K562 (cell line): ENCODE measurements around the gene ANO10. TPM values are rescaled to one million over a fixed set of nuclear protein-coding genes. Genes with fewer than 3 reads are reported as not detected.

Source experiments
- BHLHE40 ChIP-seq: IDR thresholded peaks from 2 replicates; pipeline ENCODE4 v1.6.1; 2011; ENCODE audit warnings: low read length, improper control_type of control experiment
- DIDO1 ChIP-seq: fragments of 450-650 bp; IDR thresholded peaks from 2 replicates; pipeline ENCODE4 v1.6.1; 2016; ENCODE audit warnings: low read depth, missing biosample characterization, missing genetic modification characterization
- ELF2 ChIP-seq: fragments of 250-450 bp; sonication (Bioruptor Pico); IDR thresholded peaks from 2 replicates; pipeline ENCODE4 v1.5.0; 2021; ENCODE audit warnings: mild to moderate bottlenecking
- EP300 ChIP-seq: IDR thresholded peaks from 2 replicates; pipeline ENCODE4 v1.6.1; 2012; ENCODE audit warnings: low read length, improper control_type of control experiment
- GTF2A2 ChIP-seq: IDR thresholded peaks from 2 replicates; pipeline ENCODE4 v1.6.1; 2016; ENCODE audit warnings: mild to moderate bottlenecking, missing genetic modification characterization, missing compliant biosample characterization
- KAT8 ChIP-seq: fragments of 450-650 bp; IDR thresholded peaks from 2 replicates; pipeline ENCODE4 v1.6.1; 2016; ENCODE audit warnings: low read depth, mild to moderate bottlenecking
- KLF10 ChIP-seq: fragments of 250-450 bp; sonication (Bioruptor Pico); IDR thresholded peaks from 2 replicates; pipeline ENCODE4 v1.6.1; 2021; ENCODE audit warnings: matching md5 sums
- NCOR1 ChIP-seq: fragments of 450-650 bp; IDR thresholded peaks from 2 replicates; pipeline ENCODE4 v1.6.1; 2016; ENCODE audit warnings: mild to moderate bottlenecking, moderate library complexity
- PHF21A ChIP-seq: fragments of 450-650 bp; IDR thresholded peaks from 2 replicates; pipeline ENCODE4 v1.6.1; 2017; ENCODE audit warnings: low read depth, borderline replicate concordance
- PHF8 ChIP-seq: fragments of 200-600 bp; sonication (generic); IDR thresholded peaks from 2 replicates; pipeline ENCODE4 v1.6.1; 2012; ENCODE audit warnings: mixed run types, mild to moderate bottlenecking, inconsistent platforms, low read length, moderate library complexity, borderline replicate concordance
- SMAD4 ChIP-seq: fragments of 250-450 bp; sonication (Bioruptor Pico); conservative IDR thresholded peaks from 2 replicates; pipeline ENCODE4 v1.8.0; 2021; ENCODE audit warnings: inconsistent platforms, mild to moderate bottlenecking, moderate library complexity
- SNIP1 ChIP-seq: fragments of 450-650 bp; IDR thresholded peaks from 2 replicates; pipeline ENCODE4 v1.7.1; 2017; ENCODE audit warnings: low read depth, mild to moderate bottlenecking
- TARDBP ChIP-seq: fragments of 450-650 bp; IDR thresholded peaks from 2 replicates; pipeline ENCODE4 v1.6.1; 2016
- TCF7 ChIP-seq: sonication (generic); IDR thresholded peaks from 2 replicates; pipeline ENCODE4 v1.6.1; 2016; ENCODE audit warnings: antibody characterized with exemption, borderline replicate concordance
- ZBED1 ChIP-seq: IDR thresholded peaks from 2 replicates; pipeline ENCODE4 v1.6.1; 2014
- ZNF140 ChIP-seq: fragments of 250-450 bp; sonication (Bioruptor Pico); IDR thresholded peaks from 2 replicates; pipeline ENCODE4 v1.8.0; 2021; ENCODE audit warnings: moderate library complexity, mild to moderate bottlenecking, inconsistent platforms
- ZNF175 ChIP-seq: fragments of 200-800 bp; sonication (Bioruptor generic); IDR thresholded peaks from 2 replicates; pipeline ENCODE4 v1.6.1; 2016; ENCODE audit warnings: low read depth, mild to moderate bottlenecking, missing genetic modification characterization, missing compliant biosample characterization
- ZNF316 ChIP-seq: fragments of 450-650 bp; IDR thresholded peaks from 2 replicates; pipeline ENCODE4 v1.6.1; 2016
- ZNF589 ChIP-seq: fragments of 200-800 bp; sonication (Bioruptor generic); IDR thresholded peaks from 2 replicates; pipeline ENCODE4 v1.6.1; 2016; ENCODE audit warnings: low read depth, missing genetic modification characterization, missing compliant biosample characterization
- ZNF764 ChIP-seq: fragments of 250-450 bp; sonication (Bioruptor Pico); IDR thresholded peaks from 2 replicates; pipeline ENCODE4 v1.4.0; 2020; ENCODE audit warnings: low read depth, mild to moderate bottlenecking, moderate library complexity
- polyA plus RNA-seq, 8 experiments: library from polyadenylated mRNA; depleted of rRNA in 4 of 8; stranded (reverse) in 5 of 8; unstranded in 3 of 8; fragments of >200 nt; fragmentation: Nextera tagmentation in 2 of 8; fragmentation: Illumina TruSeq in 1 of 8; extraction: Ambion mirVana in 2 of 8; extraction: Trizol in 1 of 8; gene quantifications; 2 replicates each; pipeline versions ENCODE4 v1.2.1 to v1.2.3, GENCODE V29; 2011 to 2014; ENCODE audit warnings: inconsistent platforms in 1 of 8, missing spikeins in 1 of 8
- total RNA-seq, 7 experiments: library from RNA; depleted of rRNA in 6 of 7; stranded (reverse); fragments of >200 nt in 6 of 7; fragmentation: Illumina TruSeq in 2 of 7; extraction: Trizol in 2 of 7; gene quantifications; 2 replicates each; pipeline versions ENCODE4 v1.2.1 to v1.2.3, GENCODE V29; 2011 to 2021; ENCODE audit warnings: low replicate concordance in 1 of 7
- TF ChIP-seq, protein P1 (sequence below): sonication (generic); formaldehyde crosslinking; IDR thresholded peaks from 2 replicates; pipeline ENCODE4 v1.8.1; 2023; ENCODE audit warnings: missing genetic modification reagents, mild to moderate bottlenecking, borderline replicate concordance
- TF ChIP-seq, protein P2 (sequence below): fragments of 450-650 bp; formaldehyde crosslinking; IDR thresholded peaks from 2 replicates; pipeline ENCODE4 v1.4.0; 2022; ENCODE audit warnings: mild to moderate bottlenecking, moderate library complexity

The ANO10 gene
- total and polyA plus RNA-seq, 9 of the 15 experiments (the other 6 are each of a cell fraction or from before 2014, with no cell fraction given): 6.4 to 46.0 (median 32.3) TPM

DNA sequence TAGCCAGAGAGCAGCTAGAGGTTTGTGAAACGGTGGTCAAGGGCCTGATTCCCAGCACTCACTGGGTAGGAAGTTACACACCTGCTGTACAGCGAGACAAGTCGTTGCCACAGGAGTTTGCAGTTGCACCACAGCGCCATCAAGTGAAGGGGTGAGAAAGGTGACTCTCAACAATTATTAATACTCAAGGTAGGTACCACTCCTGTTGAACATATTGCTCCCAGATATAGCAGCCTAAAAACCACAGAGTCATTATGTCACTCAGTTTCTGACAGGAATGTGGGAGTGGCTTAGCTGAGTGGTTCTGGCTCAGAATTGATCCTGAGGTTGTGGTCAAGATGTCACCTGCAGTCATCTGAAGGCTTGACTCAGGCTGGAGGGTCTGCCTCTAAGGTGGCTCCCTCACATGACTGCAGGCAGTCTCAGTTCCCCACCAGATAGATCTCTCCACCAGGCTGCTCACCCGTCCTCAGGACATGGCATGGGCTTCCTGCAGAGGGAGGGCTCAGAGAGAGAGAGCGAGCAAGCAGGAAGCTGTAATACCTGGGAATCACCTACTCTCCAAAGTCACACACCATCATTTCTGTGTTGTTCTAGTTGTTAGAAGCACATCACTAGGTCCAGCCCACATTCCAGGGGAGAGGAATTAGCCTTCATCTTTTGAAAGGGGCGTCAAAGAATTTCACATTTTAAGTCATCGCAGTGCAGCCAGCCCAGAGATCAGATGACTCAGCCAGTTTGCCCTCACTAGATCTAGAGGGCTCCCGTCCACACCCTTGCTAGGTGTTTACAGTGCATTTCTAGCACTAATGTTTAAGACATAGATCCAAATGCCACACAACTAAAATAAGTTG lies 17.0 kb upstream of the ANO10 start (continued):
- TF ChIP-seq, protein P1, sequence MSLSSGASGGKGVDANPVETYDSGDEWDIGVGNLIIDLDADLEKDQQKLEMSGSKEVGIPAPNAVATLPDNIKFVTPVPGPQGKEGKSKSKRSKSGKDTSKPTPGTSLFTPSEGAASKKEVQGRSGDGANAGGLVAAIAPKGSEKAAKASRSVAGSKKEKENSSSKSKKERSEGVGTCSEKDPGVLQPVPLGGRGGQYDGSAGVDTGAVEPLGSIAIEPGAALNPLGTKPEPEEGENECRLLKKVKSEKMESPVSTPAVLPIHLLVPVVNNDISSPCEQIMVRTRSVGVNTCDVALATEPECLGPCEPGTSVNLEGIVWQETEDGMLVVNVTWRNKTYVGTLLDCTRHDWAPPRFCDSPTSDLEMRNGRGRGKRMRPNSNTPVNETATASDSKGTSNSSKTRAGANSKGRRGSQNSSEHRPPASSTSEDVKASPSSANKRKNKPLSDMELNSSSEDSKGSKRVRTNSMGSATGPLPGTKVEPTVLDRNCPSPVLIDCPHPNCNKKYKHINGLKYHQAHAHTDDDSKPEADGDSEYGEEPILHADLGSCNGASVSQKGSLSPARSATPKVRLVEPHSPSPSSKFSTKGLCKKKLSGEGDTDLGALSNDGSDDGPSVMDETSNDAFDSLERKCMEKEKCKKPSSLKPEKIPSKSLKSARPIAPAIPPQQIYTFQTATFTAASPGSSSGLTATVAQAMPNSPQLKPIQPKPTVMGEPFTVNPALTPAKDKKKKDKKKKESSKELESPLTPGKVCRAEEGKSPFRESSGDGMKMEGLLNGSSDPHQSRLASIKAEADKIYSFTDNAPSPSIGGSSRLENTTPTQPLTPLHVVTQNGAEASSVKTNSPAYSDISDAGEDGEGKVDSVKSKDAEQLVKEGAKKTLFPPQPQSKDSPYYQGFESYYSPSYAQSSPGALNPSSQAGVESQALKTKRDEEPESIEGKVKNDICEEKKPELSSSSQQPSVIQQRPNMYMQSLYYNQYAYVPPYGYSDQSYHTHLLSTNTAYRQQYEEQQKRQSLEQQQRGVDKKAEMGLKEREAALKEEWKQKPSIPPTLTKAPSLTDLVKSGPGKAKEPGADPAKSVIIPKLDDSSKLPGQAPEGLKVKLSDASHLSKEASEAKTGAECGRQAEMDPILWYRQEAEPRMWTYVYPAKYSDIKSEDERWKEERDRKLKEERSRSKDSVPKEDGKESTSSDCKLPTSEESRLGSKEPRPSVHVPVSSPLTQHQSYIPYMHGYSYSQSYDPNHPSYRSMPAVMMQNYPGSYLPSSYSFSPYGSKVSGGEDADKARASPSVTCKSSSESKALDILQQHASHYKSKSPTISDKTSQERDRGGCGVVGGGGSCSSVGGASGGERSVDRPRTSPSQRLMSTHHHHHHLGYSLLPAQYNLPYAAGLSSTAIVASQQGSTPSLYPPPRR (CRISPR knock-in tag): no peak
- no peak for TF ChIP-seq ZNF589 (CRISPR knock-in tag)
- TF ChIP-seq, protein P2, sequence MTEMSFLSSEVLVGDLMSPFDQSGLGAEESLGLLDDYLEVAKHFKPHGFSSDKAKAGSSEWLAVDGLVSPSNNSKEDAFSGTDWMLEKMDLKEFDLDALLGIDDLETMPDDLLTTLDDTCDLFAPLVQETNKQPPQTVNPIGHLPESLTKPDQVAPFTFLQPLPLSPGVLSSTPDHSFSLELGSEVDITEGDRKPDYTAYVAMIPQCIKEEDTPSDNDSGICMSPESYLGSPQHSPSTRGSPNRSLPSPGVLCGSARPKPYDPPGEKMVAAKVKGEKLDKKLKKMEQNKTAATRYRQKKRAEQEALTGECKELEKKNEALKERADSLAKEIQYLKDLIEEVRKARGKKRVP: no peak; the same call in 1 of the 2 replicates
- no peak for TF ChIP-seq KAT8
- 0 out of 2 replicates have a peak, but pooled peaks have one; percentile 7 for TF ChIP-seq NCOR1
- no peak for TF ChIP-seq ZNF140
- TF ChIP-seq BHLHE40: no peak
- TF ChIP-seq TCF7: 0 out of 2 replicates have a peak, but pooled peaks have one; percentile 15
- peak; percentile 45 for TF ChIP-seq EP300
- TF ChIP-seq SMAD4 (CRISPR knock-in tag): 0 out of 2 replicates have a peak, but pooled peaks have one; percentile 27
- TF ChIP-seq ZBED1: no peak
- no peak for TF ChIP-seq PHF21A
- TF ChIP-seq ZNF316: peak; percentile 96
- no peak for TF ChIP-seq SNIP1
- TF ChIP-seq PHF8: no peak
- no peak for TF ChIP-seq ZNF764
- no peak for TF ChIP-seq GTF2A2 (tag)
- no peak for TF ChIP-seq ZNF175 (CRISPR knock-in tag)
- no peak; the same call in 1 of the 2 replicates for TF ChIP-seq ELF2
- TF ChIP-seq DIDO1 (tag): peak; percentile 57; the same call in 1 of the 2 replicates
- no peak for TF ChIP-seq TARDBP
- TF ChIP-seq KLF10 (CRISPR knock-in tag): no peak
